GM18508 (cell line): ENCODE measurements around the gene C20orf204.

Source experiments
- ATAC-seq: cut with Tn5 transposase; IDR thresholded peaks from one replicate; pipeline ENCODE4 v1.9.1; 2021; ENCODE audit warnings: moderate number of reproducible peaks; ENCODE audit not compliant: insufficient read depth, unreplicated experiment

Gene C20orf204

DNA sequence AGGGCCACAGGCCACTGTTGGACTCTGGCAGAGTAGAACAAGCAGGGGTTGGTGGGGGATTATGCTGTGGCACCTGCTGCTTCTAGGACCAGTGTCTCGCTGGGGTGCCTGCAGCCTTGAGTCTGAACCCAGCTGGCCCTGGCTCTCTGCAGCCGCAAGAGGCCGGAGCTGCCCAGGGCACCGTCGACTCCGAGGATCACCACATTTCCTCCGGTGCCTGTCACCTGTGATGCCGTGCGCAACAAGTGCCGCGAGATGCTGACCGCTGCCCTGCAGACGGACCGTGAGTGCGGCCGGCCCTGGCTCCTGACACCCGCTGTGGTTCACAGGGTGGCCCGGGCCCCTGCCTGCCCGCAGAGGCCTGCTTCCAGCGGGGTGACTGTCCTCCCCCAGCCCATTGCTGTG lies 33.2 kb downstream of the C20orf204 start:
- no peak for ATAC-seq

DNA sequence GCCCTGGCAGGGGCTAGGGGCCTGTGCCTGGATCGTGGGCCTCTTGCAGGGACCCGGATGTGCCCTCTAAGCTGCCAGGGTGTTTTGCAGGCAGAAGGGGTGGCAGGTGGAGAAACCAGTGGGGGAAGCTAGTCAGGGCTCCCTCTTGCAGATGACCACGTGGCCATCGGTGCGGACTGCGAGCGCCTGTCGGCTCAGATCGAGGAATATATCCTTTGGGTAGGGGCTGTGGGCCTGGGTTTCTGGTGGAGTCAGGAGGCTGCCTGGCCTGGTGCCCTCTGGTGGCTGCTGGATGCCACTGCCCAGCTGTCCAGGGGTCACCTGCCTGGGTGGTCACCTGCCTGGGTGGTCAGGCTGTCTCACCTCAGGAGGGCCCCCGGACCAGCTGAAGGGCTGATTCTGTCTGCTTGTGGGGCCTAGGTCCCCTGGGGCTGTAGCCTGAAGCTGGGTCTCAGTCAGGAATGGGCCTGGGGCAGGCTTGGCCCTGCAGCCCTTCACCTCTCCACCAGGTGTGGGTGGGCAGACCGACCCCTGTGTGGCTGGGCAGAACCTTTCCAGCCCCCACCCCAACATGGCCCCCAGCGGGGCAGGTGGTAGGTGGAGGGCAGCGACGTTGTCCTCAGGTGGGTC lies 33.7 kb downstream of the C20orf204 start:
- no peak for ATAC-seq

- ATAC-seq = no peak
These were observed 34.4 kb downstream of the C20orf204 start for GRCh38 chr20:64070244-64070993.

GRCh38 chr20:64071341-64072332 lies 35.7 kb downstream of the C20orf204 start:
- no peak for ATAC-seq

GRCh38 chr20:64072498-64073063 lies 36.6 kb downstream of the C20orf204 start:
- no peak for ATAC-seq

DNA sequence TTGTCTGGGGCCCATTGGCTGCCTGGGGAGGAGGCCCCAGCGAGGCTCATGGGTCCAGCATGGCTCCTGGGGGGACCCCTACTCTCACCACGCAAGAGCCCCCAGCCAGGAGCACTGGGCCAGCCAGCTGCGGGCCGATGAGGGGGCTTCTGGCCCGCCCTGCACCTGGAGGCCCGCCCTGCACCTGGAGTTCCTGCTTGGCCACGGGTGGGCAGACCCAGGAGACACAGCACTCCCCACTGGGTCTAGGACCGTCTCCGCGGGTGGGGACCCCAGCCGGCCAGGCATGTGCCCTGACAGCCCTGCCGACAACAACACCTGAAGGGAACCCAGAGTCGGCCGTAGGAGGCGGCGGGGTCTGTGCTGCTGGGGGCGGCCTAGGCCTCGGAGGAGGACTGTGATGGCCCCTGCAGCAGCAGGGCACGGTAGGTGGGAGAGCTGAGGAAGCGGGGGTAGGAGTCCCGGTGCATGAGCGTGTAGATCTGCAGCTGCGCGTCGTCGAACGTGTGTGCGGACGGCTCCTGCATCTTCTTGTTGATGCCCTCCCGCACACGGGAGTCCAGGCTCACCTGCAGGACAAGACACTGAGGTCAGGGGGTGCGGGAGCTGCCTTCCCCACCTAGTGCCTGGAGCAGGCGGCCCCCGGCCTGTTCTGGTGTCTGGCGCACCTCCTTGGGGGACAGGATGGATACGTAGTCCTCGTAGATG lies 37.6 kb downstream of the C20orf204 start:
- ATAC-seq = no peak

GRCh38 chr20:64074184-64074789 lies 38.3 kb downstream of the C20orf204 start:
- ATAC-seq = no peak

DNA sequence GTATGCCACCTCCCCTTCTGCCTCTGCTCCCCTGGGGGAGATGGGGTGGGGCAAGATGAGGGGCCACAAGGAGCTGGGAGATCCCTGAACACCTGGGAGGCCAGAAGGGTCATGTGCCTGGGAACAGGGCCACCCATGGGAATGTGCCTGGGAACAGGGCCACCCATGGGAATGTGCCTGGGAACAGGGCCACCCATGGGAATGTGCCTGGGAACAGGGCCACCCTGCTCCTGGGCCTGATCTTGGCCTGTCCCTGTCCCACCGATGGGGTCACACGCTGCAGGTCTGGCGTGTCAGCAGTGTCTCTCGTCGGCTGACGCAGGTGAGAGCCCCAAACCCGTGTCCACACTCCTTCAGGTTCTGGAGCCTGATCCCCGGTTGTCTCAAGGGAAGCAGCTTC lies 39.0 kb downstream of the C20orf204 start:
- no peak for ATAC-seq

GRCh38 chr20:64075556-64075955 lies 39.6 kb downstream of the C20orf204 start:
- ATAC-seq = no peak

DNA sequence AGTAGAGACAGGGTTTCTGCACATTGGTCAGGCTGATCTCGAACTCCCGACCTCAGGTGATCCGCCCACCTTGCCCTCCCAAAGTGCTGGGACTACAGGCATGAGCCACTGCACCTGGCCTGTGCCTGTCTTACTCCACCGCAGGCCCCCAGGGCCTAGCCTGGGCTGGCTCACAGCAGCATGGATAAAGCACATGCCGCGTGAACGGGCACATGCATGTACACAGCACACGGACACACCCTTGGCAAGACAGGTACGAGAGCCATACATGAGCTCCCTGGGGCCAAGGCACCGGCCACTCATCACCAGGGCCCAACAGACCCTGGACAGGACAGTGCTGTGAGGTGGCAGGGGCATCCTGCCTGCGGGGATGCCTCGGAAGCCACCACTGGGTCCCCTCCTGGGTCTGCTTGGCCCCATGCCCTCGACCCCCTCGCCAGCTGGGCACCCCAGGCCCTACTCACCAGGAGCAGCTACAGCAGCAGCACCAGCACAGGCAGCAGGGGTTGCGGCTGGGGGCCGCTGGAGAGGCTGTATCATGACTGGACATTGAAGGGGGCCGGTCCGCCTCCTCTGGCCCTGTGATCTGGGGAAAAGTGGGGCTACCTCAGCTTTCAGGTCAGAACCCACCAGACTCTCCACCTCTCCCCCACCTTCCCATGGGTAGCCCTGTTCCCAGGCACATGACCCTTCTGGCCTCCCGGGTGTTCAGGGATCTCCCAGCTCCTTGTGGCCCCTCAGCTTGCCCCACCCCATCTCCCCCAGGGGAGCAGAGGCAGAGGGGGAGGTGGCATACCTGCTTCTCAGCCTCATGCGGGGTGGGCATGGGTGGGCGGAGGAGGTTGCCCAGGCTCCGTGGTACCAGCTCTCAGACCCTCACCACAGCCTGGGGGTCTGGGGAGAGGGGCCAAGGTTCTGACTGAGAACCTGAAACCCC lies 40.3 kb downstream of the C20orf204 start:
- ATAC-seq = no peak

- ATAC-seq = no peak
These were observed 41.1 kb downstream of the C20orf204 start for GRCh38 chr20:64077094-64077493.

DNA sequence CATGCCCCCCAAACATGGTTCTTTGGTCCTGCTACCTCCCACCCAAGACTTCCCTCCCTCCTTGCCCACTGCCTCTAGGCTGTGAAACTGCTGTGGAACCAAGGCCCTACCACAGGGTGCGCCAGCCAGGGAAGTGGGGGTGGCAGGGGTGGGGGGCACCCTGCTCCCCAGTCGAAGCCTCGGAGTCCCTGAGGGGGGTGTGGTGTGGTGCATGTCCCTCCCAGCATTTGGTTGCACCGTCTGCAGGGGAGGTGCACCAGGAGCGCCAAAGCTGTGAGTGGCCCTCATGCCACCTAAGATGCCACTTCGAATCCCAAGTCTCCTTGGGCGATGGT lies 41.5 kb downstream of the C20orf204 start:
- no peak for ATAC-seq

GRCh38 chr20:64077876-64078551 lies 42.0 kb downstream of the C20orf204 start:
- no peak for ATAC-seq

DNA sequence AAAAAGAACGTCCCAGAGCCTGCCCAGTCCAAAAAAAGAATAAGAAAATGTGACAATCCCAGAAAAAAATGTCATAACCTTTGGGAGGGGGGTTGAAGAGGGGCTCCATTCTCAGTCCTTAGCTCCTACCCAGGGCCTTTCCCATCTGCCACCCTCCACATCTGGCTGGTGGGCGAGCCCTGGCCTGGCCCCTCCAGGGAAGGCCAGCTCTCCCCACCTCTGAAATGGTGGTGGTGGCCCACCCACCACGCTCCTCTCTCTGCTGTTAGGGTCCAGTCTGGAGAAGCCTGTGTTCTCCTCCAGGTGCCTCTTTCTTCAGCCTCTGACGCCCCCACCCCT lies 42.9 kb downstream of the C20orf204 start:
- no peak for ATAC-seq

DNA sequence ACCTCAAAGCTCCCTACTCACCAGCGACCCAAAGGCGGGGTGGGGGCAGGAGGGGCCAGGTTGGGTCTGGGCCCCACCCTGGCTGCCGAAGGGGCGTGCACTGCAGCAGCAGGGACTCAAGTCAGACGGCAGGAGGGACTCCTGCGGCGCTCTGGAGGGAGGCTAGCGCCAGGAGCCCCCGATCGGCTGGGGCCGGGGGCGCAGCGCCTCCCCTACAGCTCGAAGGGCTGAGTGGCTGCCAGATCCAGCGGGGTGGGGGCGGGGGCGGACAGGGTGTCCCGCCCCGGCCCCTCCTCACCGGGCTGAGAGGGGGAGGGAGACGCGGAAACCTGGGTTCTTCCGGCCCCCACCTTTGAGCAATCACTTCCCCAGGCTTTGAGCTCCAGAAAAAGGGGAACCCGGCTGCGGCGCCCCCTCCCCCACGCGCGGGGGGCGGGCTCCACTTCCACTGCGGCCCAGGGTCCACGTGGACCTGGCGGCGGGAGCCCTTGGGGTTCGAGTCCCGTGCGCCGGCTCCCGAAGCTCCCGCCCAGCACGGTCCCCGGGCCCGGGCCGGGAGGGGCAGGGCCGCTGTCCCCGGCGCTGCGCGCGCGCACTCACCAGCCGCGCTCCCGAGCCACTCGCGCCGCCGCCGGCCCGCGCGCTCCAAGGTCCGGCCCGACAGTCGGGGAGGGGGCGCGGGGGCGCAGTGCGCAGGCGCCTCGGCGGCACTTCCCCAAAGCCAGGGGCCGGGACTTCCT lies 43.5 kb downstream of the C20orf204 start, which contains the start of gene RGS19:
Gene RGS19 (minus strand): TSS at position 246 of the 740 bp plus-strand sequence. CDS start 2,632 bp downstream, outside the sequence.
- no peak for ATAC-seq

- no peak for ATAC-seq
These were observed 44.2 kb downstream of the C20orf204 start, which contains the start of gene OPRL1 for GRCh38 chr20:64080013-64080812. Gene OPRL1, plus strand, starts transcription at chr20:64080082. Its CDS starts 12,639 bp downstream, at chr20:64092721.
